HFF-Myc (cell line): ENCODE results near the gene ARRDC2.
"Not testable (repeated sequence)": the region's sequence is repeated elsewhere in the genome, so short reads cannot be mapped to it uniquely, and the experiment has no call there.

Source experiments
- DNase-seq: peaks from one replicate; pipeline ENCODE4 v3.0.0-alpha.2; 2011; ENCODE audit warnings: low read depth; ENCODE audit errors: extremely low read depth
- H3K4me3 ChIP-seq: replicated peaks from 2 replicates; pipeline ENCODE4 v1.5.1; 2011; ENCODE audit warnings: low read depth, mild to moderate bottlenecking, control low read depth, low read length
- TF ChIP-seq, protein P1 (sequence below): IDR thresholded peaks from 2 replicates; pipeline ENCODE4 v1.5.1; 2012; ENCODE audit warnings: mild to moderate bottlenecking, low read depth, low read length, control low read depth; ENCODE audit errors: missing control alignments

Gene ARRDC2

DNA sequence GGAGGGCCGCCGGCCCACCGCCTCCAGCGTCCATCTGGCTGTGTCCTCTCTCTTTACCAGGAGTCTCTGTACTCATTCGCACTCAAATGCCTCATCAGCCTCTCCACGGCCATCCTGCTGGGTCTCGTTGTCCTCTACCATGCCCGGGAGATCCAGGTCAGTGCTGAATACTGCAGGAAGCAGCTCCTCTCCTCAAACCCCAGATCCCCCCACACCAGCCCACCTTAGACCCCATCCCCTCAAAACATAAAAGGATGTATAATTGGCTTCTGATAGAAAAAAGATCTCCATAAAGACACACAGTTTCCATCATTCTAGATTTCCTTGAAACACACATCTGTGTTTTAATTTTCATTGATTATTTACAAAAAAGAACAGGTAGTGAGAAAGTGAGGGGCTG lies 32.9 kb upstream of the ARRDC2 start:
- TF ChIP-seq, protein P1, sequence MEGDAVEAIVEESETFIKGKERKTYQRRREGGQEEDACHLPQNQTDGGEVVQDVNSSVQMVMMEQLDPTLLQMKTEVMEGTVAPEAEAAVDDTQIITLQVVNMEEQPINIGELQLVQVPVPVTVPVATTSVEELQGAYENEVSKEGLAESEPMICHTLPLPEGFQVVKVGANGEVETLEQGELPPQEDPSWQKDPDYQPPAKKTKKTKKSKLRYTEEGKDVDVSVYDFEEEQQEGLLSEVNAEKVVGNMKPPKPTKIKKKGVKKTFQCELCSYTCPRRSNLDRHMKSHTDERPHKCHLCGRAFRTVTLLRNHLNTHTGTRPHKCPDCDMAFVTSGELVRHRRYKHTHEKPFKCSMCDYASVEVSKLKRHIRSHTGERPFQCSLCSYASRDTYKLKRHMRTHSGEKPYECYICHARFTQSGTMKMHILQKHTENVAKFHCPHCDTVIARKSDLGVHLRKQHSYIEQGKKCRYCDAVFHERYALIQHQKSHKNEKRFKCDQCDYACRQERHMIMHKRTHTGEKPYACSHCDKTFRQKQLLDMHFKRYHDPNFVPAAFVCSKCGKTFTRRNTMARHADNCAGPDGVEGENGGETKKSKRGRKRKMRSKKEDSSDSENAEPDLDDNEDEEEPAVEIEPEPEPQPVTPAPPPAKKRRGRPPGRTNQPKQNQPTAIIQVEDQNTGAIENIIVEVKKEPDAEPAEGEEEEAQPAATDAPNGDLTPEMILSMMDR = no peak
- DNase-seq = no peak
- H3K4me3 ChIP-seq = no peak overlapping the region

DNA sequence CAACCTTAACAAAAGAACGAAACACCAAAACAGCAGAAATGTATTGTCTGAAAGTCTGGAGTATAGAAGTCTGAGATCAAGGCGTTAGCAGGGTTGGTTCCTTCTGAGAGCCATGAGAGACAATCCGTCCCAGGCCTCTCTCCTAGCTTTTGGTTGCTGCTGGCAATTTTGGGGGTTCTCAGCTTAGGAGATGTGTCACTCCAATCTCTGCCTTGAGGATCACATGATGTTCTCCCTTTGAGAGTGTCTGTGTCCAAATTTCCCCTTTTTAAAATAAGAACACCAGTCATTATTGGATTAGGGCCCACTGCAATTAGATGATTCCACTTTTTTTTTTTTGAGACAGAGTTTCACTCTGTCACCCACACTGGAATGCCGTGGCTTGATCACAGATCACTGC lies 30.9 kb upstream of the ARRDC2 start:
- TF ChIP-seq, protein P1 = no peak
- H3K4me3 ChIP-seq = no peak overlapping the region
- no peak for DNase-seq

DNA sequence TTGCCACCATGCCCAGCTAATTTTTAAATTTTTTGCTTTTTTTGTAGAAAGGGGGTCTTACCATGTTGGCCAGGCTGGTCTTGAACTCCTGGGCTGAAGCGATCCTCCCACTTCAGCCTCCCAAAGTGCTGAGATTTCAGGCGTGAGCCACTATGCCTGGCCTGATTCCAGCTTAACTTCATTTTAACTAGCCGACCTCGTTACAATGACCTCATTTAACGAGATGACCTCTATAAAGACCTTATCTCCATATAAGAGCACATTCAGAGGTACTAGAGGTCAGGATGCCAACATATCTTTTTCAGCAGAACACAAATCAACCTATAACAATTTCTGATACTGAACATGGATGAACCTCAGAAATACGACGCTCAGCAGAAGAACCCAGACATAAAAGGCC lies 30.5 kb upstream of the ARRDC2 start:
- no peak overlapping the region for H3K4me3 ChIP-seq
- TF ChIP-seq, protein P1 = no peak
- DNase-seq = no peak

DNA sequence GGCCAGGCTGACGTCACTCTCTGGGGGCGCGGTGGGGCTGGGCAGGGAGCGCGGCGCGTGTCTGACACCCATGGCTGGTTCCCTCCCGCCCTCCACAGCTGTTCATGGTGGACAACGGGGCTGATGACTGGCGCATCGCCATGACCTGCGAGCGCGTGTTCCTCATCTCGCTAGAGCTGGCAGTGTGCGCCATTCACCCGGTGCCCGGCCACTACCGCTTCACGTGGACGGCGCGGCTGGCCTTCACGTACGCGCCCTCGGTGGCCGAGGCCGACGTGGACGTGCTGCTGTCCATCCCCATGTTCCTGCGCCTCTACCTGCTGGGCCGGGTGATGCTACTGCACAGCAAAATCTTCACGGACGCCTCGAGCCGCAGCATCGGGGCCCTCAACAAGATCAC lies 26.4 kb upstream of the ARRDC2 start:
- no peak overlapping the region for H3K4me3 ChIP-seq
- TF ChIP-seq, protein P1 = no peak
- DNase-seq = no peak

DNA sequence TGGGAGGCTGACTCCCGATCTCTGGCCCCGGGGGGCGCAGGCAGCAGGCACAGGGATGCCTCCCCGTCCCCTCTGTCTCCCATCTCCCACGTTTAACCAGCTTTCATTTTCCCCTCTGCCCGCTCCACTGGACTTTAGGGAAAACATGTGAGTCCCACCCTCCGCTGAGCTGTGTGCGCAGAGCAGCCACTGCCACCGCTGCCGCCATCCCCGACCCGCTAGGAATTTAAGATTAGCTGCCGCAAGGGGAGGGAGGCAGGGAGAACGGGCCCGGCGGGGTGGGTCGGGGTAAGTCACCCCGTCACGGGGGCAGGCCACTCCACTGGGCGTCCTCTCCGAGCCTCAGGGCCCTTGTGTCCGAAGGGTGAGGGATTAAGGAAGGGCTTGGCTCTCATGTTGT lies 25.5 kb upstream of the ARRDC2 start:
- TF ChIP-seq, protein P1 = no peak

DNA sequence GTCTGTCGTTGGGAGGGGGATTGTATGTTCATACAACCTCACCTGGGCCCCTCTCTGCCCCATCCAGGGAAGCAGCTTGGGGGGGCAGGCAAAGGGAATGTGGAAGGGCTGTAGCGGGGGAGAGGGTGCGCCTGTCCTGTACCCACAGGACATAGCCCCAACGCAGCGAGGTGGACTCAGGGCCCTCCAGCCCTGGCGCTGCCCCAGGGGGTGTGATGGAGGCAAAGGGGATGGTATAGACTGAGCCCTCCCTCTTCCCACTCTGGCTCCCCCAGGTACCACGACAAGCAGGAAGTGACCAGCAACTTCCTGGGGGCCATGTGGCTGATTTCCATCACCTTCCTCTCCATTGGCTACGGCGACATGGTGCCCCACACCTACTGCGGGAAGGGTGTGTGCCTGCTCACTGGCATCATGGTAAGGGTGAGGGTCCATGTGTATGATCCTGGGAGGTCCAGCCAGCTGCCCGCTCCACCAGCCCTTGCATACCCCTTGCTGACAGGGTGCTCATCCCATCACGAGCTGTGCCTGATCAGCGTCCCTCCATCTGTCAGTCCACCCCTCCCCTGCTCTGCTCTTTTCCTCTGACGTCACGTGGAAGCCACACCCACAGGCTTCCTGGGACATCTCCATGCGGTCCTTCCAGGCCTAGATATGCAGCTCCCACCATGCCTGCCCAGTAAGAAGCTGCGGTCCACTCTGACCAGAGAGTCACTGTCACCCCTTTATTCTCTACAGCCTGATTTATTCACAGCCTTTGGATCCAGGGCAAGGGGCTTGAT lies 22.7 kb upstream of the ARRDC2 start:
- no peak for DNase-seq
- H3K4me3 ChIP-seq = no peak overlapping the region
- TF ChIP-seq, protein P1 = no peak

More for the DNA sequence above, 25.5 kb upstream of the ARRDC2 start:
- no peak for DNase-seq
- no peak overlapping the region for H3K4me3 ChIP-seq

DNA sequence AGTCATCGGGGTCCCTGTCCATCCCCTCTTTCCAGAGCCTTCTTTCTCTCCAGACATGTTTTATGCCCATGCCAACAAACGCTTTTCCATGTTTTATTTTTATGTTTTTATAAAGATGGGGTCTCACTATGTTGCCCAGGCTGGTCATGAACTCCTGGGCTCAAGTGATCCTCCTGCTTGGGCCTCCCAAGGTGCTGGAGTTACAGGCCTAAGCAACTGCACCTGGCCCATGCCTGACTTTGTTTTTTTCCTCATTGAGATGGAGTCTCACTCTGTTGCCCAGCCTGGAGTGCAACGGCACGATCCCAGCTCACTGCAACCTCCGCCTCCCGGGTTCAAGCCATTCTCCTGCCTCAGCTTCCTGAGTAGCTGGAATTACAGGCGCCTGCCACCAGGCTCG lies 21.4 kb upstream of the ARRDC2 start:
- not testable (repeated sequence) for DNase-seq, H3K4me3 ChIP-seq
